NCI-H1105 (cell line): Measurements from ENCODE around the gene GPC4.
"Not testable (repeated sequence)": the region's sequence is repeated elsewhere in the genome, so short reads cannot be mapped to it uniquely, and the experiment has no call there.

Experiments
- DNase-seq: peaks from one replicate; lab custom pipeline; 2025; lab: John Stamatoyannopoulos, UW

GPC4 gene

DNA sequence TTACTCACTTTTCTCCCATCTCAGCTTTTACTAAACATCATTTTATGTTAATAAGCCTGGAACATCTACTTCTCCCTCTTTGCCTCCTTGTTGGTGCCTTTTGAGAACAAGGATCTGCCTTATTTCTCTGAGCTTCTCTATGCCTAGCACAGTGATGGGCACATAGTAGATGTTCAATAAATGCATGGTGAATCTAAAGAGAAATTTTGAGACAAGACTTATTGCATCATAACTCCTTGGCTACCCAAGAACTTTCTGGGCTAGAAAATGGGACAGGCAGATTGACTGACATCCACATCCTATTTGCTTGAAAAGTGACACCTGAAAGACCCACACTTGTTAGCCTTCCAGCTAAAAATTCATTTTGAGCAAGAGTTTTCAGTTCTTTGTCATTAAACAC, 109.9 kb downstream of the GPC4 start:
- no peak for DNase-seq

DNA sequence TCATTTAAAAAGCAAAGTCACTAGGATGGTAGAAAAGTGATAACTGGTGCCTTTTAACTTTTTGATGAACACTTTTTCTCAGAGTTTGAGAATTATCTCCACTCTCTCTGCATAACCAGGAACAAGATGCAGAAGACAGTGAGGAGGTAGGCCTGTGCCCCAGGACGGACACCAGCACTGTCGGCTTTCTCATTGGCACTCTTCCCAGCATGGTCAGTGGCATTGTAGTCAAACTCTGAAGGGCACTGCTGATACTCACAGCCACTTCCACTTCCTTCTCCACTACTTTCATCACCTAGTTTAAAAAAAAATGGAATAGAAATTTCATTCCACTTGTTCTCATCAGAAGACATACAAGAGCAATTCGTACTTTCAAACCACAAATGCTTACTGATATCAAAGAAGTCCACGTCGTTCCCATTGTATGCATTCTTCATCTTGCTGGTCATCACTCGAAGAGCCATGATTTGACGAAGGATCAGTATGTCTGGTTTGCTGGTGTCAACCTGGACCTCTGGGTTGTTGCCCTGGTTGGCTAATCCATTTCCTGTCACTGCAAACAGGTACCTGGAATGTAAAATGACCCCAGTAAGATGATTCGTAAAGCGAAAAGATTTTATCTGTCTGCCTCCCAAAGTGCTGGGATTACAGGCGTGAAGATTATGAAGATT, 112.4 kb downstream of the GPC4 start:
- DNase-seq, result no peak

DNA sequence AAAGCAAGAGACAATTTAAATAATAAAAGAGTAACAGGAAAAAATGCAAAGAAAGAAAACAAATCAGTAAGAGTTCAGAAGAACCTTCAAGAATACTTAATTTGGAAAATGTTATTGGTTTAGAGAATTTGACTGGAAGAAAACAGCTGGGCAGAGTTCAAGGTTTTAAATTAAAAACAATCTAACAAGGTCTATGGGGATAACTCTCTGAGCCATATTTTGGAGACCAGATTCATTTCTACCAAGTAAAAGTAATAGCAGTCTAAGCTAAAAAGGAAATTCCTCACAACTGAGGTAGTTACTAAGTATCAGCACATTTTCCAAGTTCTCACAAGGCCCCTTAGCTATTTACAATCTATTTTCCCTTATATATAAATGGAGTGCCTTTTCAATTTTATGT, 114.7 kb downstream of the GPC4 start:
- DNase-seq, result no peak

DNA sequence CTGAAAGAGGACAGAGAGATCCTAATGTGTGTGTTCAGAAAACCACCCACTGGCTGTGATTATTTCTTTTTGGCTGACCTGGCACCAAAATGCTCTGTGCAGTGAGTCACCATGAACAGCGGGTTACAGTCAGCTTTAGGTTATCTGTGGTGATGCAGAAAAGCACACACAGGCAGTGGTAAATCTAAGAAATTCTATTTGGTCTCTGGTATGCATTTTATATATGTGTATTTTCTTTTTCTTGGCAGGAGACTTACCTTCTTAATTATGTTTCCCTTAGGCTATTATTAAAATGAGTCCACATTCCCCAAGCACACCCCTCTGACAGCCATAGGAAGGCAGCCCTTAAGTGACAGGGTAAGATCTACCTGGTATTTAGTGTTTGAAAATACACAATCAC, 118.0 kb downstream of the GPC4 start:
- no peak for DNase-seq

DNA sequence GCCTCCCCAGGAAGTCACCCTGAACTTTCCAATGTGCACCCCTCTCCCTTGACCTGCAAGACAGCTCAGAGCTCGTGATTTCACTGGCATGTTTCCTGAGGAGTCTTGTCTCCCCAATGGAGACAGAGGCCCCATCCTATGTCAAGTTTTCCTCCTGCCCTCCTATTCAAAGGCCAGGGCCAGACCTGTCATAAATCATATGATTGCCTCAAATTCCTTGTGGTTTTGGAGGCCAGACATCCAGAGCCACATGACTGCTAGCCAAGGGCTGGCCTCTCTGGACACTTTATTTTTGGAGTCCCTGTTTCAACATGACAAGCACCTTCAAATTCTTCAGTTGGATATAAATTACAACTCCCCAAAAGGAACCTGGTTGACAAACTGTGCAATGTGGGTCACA, 121.2 kb downstream of the GPC4 start:
- no peak for DNase-seq

DNA sequence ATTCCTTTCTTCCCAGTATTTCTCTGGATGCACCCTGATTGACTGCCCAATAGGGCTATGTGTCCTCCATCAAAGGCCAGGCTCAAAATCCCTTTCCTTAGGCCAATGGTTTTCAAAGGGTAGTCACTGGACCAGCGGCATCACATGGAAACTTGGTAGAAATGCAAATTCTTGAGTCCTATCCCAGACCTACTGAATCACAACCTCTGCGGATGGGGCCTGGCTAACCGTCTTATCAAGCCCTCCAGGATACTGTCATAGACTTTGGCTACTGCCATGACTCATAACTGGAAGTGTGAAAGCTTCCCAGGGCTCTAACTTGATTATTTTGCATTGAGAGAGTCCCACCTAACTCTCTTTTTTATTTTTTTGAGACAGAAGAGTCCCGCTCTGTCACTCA, 125.2 kb downstream of the GPC4 start:
- no peak for DNase-seq

DNA sequence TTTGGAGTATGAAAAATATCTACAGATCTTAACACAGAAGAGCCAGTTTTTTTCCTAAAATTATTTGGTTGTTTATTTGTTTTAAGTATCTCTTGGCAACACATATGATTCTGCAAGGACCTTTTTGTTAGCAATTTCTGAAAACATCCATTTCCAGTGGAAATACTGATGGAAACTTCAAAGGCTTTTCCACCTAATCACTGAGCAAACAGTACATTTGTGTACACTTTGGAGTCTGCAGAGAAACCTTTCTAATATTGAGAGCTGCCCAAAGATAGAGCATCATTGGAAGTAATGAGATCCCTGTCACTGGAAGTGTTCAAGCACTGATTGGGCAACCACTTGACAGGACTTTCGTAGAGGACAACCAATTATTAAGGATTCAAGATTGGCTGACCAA, 127.4 kb downstream of the GPC4 start:
- no peak for DNase-seq

DNA sequence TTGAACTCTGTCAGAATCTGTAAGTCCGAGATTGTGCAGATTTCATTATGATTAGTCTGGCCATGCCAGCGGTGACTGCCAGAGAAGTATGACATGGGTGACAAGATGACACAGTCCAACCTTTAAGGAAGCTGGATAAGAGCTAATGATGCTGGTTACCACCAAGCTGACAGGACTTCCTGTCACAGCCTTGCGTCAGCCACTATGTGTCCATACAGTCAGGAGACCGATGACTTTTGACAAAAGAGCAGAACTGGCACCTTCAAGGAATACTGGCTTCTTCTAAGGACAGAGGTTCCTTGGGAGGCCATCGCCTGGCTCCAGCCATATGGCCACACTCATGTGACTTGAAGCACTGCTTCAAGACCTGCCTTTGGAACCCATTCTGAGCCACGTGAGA, 129.9 kb downstream of the GPC4 start:
- DNase-seq, result no peak

DNA sequence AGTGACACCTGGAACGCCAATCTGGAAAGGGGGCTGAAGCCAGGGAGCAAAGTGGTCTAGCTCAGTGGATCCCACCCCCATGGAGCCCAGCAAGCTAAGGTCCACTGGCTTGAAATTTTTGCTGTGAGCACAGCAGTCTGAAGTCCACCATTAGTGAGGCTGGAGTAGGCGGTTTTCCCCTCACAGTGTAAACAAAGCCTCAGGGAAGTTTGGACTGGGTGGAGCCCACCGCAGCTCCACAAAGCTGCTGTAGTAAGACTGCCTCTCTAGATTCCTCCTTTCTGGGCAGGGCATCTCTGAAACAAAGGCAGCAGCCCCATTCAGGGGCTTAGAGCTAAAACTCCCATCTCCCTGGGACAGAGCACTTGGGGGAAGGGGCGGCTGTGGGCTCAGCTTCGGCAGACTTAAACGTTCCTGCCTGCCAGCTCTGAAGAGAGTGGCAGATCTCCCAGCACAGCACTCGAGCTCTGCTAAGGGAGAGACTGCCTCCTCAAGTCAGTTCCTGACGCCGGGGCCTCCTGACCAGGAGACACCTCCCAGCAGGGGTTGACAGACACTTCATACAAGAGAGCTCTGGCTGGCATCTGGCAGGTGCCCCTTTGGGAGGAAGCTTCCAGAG, 136.1 kb downstream of the GPC4 start:
- DNase-seq, result not testable (repeated sequence)

DNA sequence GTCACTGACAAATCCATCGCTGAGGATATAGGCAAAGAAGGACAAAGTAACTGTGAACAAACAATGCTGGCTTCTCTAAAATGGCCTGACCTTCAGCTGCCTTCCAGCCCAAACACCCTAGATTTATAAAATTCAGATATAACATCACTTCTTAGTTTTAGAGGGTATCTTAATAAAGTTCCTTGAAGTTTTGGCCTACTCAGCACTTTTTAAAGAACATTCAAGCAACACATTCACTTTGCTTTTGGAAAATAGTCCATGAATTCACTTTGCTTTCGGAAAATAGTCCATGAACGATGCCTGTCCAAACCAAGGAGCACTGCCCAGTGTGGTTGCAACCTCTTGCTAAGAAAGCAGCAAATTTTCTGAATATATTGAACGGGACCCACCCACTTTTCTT, 142.1 kb downstream of the GPC4 start:
- no peak for DNase-seq

DNA sequence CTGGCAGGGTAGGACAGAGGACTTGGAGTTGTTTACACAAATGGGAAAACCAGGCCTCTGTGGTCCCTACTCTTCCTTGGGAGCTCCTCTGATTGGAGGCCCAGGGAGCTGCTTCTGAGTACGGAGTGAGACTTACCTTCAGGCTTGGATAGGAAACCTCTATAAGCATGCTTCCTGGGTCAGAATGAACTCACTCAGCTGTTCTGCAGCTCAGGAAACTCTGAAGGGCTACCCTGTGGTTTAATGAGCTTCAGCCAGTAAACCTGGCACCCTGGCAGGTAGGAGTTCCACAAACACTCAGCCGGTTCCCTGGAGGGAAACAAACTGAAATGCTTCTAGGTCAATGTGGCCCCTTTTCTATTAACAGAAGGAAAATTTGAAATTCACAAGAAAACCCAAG, 146.1 kb downstream of the GPC4 start:
- no peak for DNase-seq

DNA sequence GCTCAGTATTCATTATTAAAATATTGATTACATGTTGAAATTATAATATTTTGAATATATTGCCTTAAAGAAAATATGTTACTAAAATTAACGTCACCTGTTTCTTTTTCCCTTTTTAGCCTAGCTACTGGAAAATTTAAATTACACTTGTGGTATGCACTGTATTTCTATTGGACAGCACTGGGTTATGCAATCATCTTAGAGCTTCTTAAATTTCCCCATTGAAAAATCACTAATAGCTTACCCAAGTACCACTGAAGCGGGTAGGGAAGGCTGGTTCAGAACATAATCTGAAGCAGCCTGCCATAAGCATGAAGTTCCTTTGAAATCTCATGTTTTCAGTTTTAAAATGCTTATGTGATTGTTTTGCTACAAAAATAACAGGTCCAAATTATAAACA, 147.7 kb downstream of the GPC4 start:
- no peak for DNase-seq

DNA sequence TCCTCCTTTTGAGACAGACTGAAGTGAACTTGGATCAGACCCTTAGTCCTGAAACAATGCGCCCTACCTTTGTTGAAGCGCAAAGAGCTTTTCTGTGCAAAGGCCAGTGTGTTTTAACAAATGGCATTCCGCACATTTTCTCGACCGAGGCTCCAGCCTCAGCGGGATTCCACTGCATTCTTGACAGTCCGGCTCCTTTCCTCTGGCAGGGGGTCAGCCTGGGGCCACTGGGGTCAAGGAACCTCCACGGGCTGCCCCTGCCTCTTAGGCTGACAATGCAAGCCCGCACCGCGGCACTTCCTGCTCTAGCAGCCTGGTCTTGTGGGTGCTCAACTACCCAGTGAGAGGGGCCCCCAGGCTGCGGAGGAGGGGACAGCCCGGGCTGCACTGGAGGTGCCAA, 150.0 kb downstream of the GPC4 start:
- no peak for DNase-seq

DNA sequence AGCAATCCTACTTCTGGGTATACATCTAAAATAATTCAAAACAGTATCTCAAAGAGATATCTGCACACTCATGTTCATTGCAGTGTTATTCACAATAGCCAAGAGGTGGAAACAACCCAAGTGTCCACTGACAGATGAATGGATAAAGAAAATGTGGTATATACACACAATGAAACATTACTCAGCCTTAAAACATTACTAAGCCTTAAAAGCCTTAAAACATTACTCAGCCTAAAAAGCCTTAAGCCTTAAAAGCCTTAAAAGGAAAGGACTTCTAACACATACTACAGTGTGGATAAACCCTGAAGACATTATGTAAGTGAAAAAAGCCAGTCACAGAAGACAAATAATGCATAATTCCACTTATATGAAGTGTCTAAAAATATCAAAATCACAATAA, 156.8 kb downstream of the GPC4 start:
- no peak for DNase-seq

DNA sequence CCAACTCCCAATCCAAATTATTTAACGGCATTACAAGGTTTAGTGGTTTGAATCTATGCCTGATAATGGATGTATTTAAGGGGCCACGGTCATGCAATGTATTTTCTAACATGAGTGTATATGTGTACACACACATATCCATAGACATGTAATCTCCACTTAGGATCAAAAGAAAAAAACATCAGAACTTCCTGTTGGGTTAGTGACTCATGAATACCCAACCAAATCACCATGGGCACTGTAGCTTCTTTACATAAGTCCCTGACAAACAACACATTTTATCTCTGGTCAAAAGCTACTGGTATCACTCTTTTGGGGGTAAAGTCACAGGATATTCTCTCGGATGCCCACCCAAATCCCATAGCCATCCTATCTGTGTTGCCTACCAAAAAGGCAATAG, 160.6 kb downstream of the GPC4 start:
- no peak for DNase-seq

DNA sequence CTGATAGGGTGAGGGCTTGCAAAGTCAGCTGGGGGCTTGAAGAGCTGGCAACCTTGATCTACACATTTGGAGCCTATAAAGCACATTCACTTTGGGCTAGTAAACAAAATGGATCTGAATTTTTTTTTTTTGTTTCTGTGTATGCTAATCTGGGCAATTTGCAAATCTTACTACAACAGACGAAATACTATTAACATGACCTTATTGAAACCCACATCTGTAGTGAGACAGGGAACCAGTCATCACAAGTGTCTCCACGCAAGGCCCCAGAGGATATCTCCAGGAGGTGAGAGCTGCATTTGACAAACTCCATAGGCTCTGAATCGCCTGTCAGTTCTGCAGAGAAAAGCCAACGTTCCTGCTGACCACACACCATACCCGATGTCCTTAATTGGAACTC, 164.1 kb downstream of the GPC4 start:
- DNase-seq, result no peak

DNA sequence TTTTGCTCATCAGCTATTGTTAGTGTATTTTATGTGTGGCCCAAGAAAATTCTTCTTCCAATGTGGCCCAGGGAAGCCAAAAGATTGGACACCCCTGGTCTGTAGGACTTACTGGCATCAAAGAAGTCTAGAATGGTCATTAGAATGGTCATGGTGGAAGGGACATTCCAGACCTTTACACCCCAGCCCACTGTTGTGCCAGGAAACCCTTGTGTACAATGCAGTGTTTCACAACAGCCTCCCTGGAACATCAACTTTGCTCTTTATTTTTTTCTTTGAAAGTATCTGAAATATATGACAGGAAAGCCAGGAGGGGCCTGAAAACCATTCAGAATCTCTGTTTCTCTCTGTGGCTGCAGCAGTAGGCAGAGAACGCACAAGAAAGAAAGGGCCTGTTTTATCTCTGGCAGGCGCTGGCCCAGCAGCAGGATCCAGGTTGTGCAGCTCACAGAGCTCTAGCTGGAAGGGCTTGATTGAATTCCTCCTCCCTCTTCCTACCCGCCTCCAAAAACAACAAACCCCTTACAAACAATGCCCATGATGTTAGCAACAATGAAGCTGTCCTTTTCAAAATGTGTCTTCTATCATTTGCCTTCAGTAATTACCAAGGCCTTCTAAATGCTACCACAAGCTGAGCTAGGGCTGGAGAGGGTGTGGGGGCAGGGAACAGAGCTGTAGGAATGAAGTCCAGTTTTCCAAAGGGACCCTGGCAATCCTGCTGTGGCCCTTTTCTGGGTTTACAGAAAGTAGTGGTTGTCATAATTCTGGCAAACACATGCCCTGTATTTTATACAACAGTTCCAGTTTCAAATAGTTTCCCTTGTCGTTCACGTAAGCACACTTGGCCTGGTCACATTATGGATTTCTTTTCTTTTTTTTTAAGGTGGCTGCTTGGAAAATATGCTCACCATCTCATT, 164.8 kb downstream of the GPC4 start:
- DNase-seq, result no peak
